ENCODE results near the gene DUSP2.
A peak's percentile ranks its signal among the peaks of the same experiment; 100 is the strongest.

Gene DUSP2

GRCh38 chr2:96128456-96128855 lies 16.8 kb downstream of the DUSP2 start:
- DNase-seq, result no peak
- Mint-ChIP-seq H3K27ac (no peak overlapping the region), H3K27me3 (peaks cover 5% of the 10 kb centered on the region), H3K4me1 (peaks cover 14% of the 10 kb centered on the region), H3K9me3 (no peaks in the 10 kb centered on the region), H3K4me3 (no peak overlapping the region), H3K36me3 (no peaks in the 10 kb centered on the region)
- CTCF ChIA-PET, result interaction anchor here (1.3 kb wide), 1 partner anchor 11 kb away, joined by 3 read pairs; no protein-coding TSS in a partner anchor

DNA sequence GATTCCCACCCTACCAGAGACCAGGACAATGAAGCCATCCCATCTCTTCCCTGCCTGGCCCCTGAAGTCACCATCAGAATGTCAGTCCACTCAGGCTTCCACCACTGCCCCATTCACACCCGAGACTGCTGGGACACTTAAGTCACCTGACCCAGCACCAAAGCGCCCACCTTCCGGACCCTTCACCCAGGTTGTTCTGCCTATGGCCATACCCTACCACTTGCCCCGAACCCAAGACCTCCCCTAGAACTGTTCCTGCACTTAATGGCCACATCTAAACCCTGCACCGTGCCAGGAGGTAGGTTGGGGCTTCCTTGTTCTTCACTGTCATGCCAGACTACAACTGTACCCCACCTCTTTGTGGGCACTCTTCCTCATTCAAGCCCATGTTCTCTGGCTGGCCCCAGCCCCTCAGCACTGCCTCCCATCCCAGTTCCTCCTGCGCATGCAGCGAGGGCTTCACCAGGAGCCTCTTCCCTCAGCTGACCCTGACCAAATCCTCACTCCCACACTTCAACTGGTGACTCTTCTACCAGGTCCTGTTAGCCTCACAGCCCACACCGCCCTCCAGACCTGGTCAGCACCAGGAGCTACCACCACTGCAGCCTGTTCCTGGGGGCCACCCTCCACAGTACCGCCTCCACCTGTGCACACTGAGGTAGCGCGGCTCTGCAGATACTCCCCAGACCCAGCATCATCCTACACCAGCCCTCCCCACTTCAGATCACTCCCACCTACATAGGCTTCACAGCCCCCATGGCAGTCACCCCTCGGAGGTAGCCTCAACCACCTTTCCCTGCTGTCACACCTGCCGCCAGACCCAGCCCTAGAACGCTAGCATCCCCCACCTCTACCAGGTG lies 20.6 kb downstream of the DUSP2 start:
- Mint-ChIP-seq H3K4me1 (peaks cover 3% of the 10 kb centered on the region), H3K4me3 (no peak overlapping the region), H3K27me3 (peaks cover 37% of the 10 kb centered on the region), H3K9me3 (no peaks in the 10 kb centered on the region), H3K36me3 (no peaks in the 10 kb centered on the region), H3K27ac (no peak overlapping the region)
- CTCF ChIA-PET, result no interaction called here
- no peak for DNase-seq

GRCh38 chr2:96123936-96124335 lies 21.3 kb downstream of the DUSP2 start:
- peaks cover 44% of the 10 kb centered on the region for H3K27me3 Mint-ChIP-seq
- CTCF ChIA-PET, result interaction anchor here (0.9 kb wide), 1 partner anchor 11 kb away, joined by 3 read pairs; no protein-coding TSS in a partner anchor
- H3K4me1 Mint-ChIP-seq, result peaks cover 3% of the 10 kb centered on the region
- no peaks in the 10 kb centered on the region for H3K36me3 Mint-ChIP-seq
- no peak overlapping the region for H3K27ac Mint-ChIP-seq
- no peaks in the 10 kb centered on the region for H3K9me3 Mint-ChIP-seq
- H3K4me3 Mint-ChIP-seq, result no peak overlapping the region
- no peak for DNase-seq

- Mint-ChIP-seq H3K4me1 (peaks cover 3% of the 10 kb centered on the region), H3K4me3 (no peak overlapping the region), H3K27me3 (peaks cover 51% of the 10 kb centered on the region), H3K36me3 (no peaks in the 10 kb centered on the region), H3K27ac (no peak overlapping the region), H3K9me3 (no peaks in the 10 kb centered on the region)
- CTCF ChIA-PET, result interaction anchor here (0.9 to 1.7 kb wide), 2 partner anchors 10 to 16 kb away, joined by 3 to 4 read pairs; no protein-coding TSS in a partner anchor
- DNase-seq, result no peak
Measured at GRCh38 chr2:96123290-96123689, 21.9 kb downstream of the DUSP2 start.

- Mint-ChIP-seq H3K4me3 (no peak overlapping the region), H3K36me3 (no peaks in the 10 kb centered on the region), H3K4me1 (peaks cover 6% of the 10 kb centered on the region), H3K9me3 (no peaks in the 10 kb centered on the region), H3K27me3 (peaks cover 60% of the 10 kb centered on the region), H3K27ac (no peak overlapping the region)
- CTCF ChIA-PET, result interaction anchor here (1.7 kb wide), 1 partner anchor 17 kb away, joined by 4 read pairs; no protein-coding TSS in a partner anchor
- DNase-seq, result no peak
Measured at GRCh38 chr2:96122391-96122790, 22.8 kb downstream of the DUSP2 start.

DNA sequence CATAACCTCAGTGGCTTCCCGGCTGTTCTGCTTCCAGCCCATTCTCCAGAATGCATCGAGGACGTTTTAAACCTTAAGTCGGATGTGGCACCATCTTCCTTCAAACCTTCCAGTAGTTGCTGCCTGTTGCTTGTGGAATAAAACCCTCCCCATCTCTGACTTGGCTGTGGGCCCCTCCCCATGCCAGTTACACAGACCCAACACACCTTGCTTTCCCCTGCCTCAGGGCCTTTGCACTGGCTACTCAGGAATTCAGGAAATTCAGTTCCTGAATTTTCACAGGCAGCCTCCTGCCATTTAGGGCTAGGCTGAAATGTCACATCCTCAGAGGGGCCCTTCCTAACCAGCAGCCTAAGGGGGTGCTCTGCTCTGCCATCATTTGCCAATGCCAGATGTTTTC lies 23.8 kb downstream of the DUSP2 start:
- no peak for DNase-seq
- Mint-ChIP-seq H3K9me3 (no peaks in the 10 kb centered on the region), H3K4me1 (peaks cover 9% of the 10 kb centered on the region), H3K36me3 (no peaks in the 10 kb centered on the region), H3K27me3 (peaks cover 64% of the 10 kb centered on the region), H3K4me3 (no peak overlapping the region), H3K27ac (no peak overlapping the region)
- CTCF ChIA-PET, result no interaction called here

DNA sequence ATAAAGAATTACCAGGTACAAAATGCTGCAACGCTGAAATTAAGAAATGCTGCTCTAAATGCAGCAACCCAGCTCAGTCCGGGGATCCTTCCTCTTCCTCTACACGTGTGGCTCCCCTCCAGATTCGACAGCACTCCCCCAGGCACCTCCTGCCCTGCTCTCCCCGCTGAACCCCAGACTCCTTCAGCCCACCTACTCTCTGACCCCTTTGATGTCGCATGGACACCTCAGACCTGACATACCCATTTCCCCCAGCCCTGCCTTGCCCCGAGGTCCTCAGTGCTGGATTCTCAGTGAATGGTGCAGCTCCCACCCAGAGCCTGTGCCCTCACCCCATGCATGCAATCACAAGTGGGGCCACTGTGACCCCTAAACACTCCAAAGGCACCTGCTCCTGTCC lies 24.2 kb downstream of the DUSP2 start:
- Mint-ChIP-seq H3K4me1 (peaks cover 9% of the 10 kb centered on the region), H3K9me3 (no peaks in the 10 kb centered on the region), H3K36me3 (no peaks in the 10 kb centered on the region), H3K4me3 (no peak overlapping the region), H3K27ac (no peak overlapping the region), H3K27me3 (peaks cover 68% of the 10 kb centered on the region)
- CTCF ChIA-PET, result no interaction called here
- DNase-seq, result no peak

DNA sequence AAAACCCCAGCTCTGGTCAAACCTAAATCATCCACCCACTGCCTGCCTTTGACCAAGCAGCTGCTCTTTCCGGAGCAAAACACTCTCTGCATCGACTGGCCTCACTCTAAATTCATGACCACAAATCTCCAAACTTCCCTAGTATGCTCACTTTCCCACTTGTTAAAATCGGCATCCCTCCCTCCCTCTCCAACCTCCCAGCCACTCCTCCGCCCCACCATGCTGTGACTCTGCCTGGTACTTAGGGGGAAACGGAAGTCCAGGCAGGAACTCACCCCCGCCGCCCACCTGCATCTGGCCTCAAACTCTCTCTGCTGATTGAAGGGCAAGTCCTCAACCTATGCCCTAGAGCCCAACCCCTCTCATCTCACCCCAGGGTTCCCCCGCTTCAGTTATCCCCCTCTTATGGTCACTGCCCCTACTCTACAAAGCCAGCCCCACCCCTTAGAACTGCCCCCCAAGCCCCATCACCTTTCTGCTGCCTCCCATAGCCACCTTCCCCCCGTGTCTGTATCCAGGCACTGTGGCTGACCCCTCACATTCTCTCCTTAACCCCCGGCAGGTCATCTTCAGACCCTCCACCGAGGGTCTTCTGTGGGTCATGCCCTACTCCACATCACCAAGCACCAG lies 25.0 kb downstream of the DUSP2 start:
- CTCF ChIA-PET, result no interaction called here
- DNase-seq, result no peak
- H3K36me3 Mint-ChIP-seq, result no peaks in the 10 kb centered on the region
- peaks cover 76% of the 10 kb centered on the region for H3K27me3 Mint-ChIP-seq
- H3K9me3 Mint-ChIP-seq, result no peaks in the 10 kb centered on the region
- no peak overlapping the region for H3K4me3 Mint-ChIP-seq
- H3K4me1 Mint-ChIP-seq, result peaks cover 15% of the 10 kb centered on the region
- no peak overlapping the region for H3K27ac Mint-ChIP-seq

- DNase-seq, result no peak
- CTCF ChIA-PET, result no interaction called here
- no peak overlapping the region for H3K27ac Mint-ChIP-seq
- no peak overlapping the region for H3K4me3 Mint-ChIP-seq
- no peaks in the 10 kb centered on the region for H3K36me3 Mint-ChIP-seq
- H3K4me1 Mint-ChIP-seq, result peaks cover 15% of the 10 kb centered on the region
- H3K27me3 Mint-ChIP-seq, result peaks cover 80% of the 10 kb centered on the region
- H3K9me3 Mint-ChIP-seq, result no peaks in the 10 kb centered on the region
Measured at GRCh38 chr2:96119389-96119751, 25.9 kb downstream of the DUSP2 start.

- no peak for DNase-seq
- Mint-ChIP-seq H3K4me3 (no peak overlapping the region), H3K4me1 (peaks cover 15% of the 10 kb centered on the region), H3K9me3 (no peaks in the 10 kb centered on the region), H3K27ac (no peak overlapping the region), H3K36me3 (no peaks in the 10 kb centered on the region), H3K27me3 (peaks cover 85% of the 10 kb centered on the region)
- CTCF ChIA-PET, result interaction anchor here (0.7 to 3.5 kb wide), 8 partner anchors 25 to 126 kb away, joined by 3 to 29 read pairs (median 3); partner anchors contain the start of gene ANKRD36C
Measured at GRCh38 chr2:96118698-96119388, 26.4 kb downstream of the DUSP2 start.

- no peaks in the 10 kb centered on the region for H3K36me3 Mint-ChIP-seq
- H3K9me3 Mint-ChIP-seq, result no peaks in the 10 kb centered on the region
- peaks cover 15% of the 10 kb centered on the region for H3K4me1 Mint-ChIP-seq
- peak overlapping the region; percentile 63 for H3K4me3 Mint-ChIP-seq
- peaks cover 94% of the 10 kb centered on the region for H3K27me3 Mint-ChIP-seq
- CTCF ChIA-PET, result interaction anchor here (0.7 to 3.5 kb wide), 15 partner anchors 10 to 125 kb away, joined by 3 to 29 read pairs (median 4); partner anchors contain the start of gene ANKRD36C
- H3K27ac Mint-ChIP-seq, result no peak overlapping the region
- DNase-seq, result no peak
Measured at GRCh38 chr2:96117701-96118588, 27.3 kb downstream of the DUSP2 start.

GRCh38 chr2:96116879-96117533 lies 28.2 kb downstream of the DUSP2 start:
- Mint-ChIP-seq H3K27me3 (peaks cover 88% of the 10 kb centered on the region), H3K36me3 (no peaks in the 10 kb centered on the region), H3K9me3 (no peaks in the 10 kb centered on the region), H3K4me3 (peak overlapping the region; percentile 63), H3K27ac (no peak overlapping the region), H3K4me1 (peaks cover 15% of the 10 kb centered on the region)
- CTCF ChIA-PET, result interaction anchor here (0.6 to 3.5 kb wide), 16 partner anchors 10 to 125 kb away, joined by 3 to 29 read pairs (median 4); partner anchors contain the start of genes ANKRD36C and ASTL
- peak; percentile 65 for DNase-seq

- no peak within 1 kb of the TSS for H3K27ac Mint-ChIP-seq
- peaks cover 88% of the 10 kb centered on the region for H3K27me3 Mint-ChIP-seq
- no peaks in the 10 kb centered on the region for H3K9me3 Mint-ChIP-seq
- CTCF ChIA-PET, result interaction anchor here (0.6 to 3.5 kb wide), 15 partner anchors 10 to 124 kb away, joined by 3 to 29 read pairs (median 5); partner anchors contain the start of genes ANKRD36C and ASTL
- peak within 1 kb of the TSS; percentile 74 for H3K4me3 Mint-ChIP-seq
- peaks cover 15% of the 10 kb centered on the region for H3K4me1 Mint-ChIP-seq
- no peaks in the 10 kb centered on the region for H3K36me3 Mint-ChIP-seq
- peak; percentile 87 for DNase-seq
Measured at GRCh38 chr2:96116424-96116878, 28.8 kb downstream of the DUSP2 start, which contains the start of gene ADRA2B. TSS of gene ADRA2B (minus strand) at chr2:96116571. CDS start at chr2:96116149, 422 bp downstream.

All from activated naive CD4-positive, alpha-beta T cell treated with anti-CD3 and anti-CD28 coated beads, Interleukin-2, amount 10 ng/mL, durations not matched to agents 7 days and 5 days (primary cell).